ENCODE results near the gene ZBTB39. TPM values are rescaled to one million over a fixed set of nuclear protein-coding genes. Genes with fewer than 3 reads are reported as not detected.
A peak's percentile ranks its signal among the peaks of the same experiment; 100 is the strongest.

ZBTB39 gene
- total and polyA plus RNA-seq, 2 of the 8 experiments (the other 6 are each of a cell fraction or from before 2014, with no cell fraction given): 19.3 to 25.0 TPM

GRCh38 chr12:56991319-56992246 lies 14.8 kb downstream of the ZBTB39 start:
- DNase-seq (ENCODE audit: low read depth in 1 of 2, low spot score in 2 of 2): peak in 1 of 2 experiments; percentile 33
- 83% methylated on average over 8 of the region's 8 CpGs; no CpG with 5 or more reads in 1 of the 2 experiments for WGBS, 2 experiments (ENCODE audit: extremely low coverage in 1 of 2, insufficient coverage in 1 of 2, insufficient read length in 1 of 2, insufficient replicate concordance in 2 of 2, low coverage in 1 of 2, low lambda C conversion rate in 2 of 2, missing lambda C conversion rate in 1 of 2)
- H3K14ac ChIP-seq (ENCODE audit: insufficient read length): no peak overlapping the region
- no peak for FAIRE-seq
- POLR2A ChIA-PET (ENCODE audit: partially characterized antibody): interaction anchor here (0.6 to 1.8 kb wide), 2 partner anchors 9 to 74 kb away, joined by 3 to 5 read pairs; no protein-coding TSS in a partner anchor
- no peak overlapping the region for H2AK5ac ChIP-seq (ENCODE audit: low read depth, low read length)
- H3K4me1 ChIP-seq (replicated peaks in 1 of 4; ENCODE audit: control insufficient read depth in 3 of 4, insufficient read depth in 4 of 4, low read length in 3 of 4): peaks cover 0 to 3% (median under 1%) of the 10 kb centered on the region in 4 experiments; a peak in 2 of 7 replicates
- H3K9ac ChIP-seq (replicated peaks in 1 of 4; ENCODE audit: extremely low read depth in 1 of 4, low read depth in 3 of 4, low read length in 3 of 4): no peak overlapping the region
- H2BK120ac ChIP-seq (replicated peaks; ENCODE audit: low read depth, low read length): no peak overlapping the region
- no peak overlapping the region for H4K8ac ChIP-seq (ENCODE audit: extremely low read depth, insufficient read depth, low read length)
- no peak overlapping the region for H3K4me2 ChIP-seq (ENCODE audit: insufficient read depth in 1 of 2, low read depth in 2 of 2, low read length in 2 of 2)
- H3K36me3 ChIP-seq (ENCODE audit: control insufficient read depth in 2 of 4, insufficient read depth in 4 of 4, low read length in 3 of 4): no peaks in the 10 kb centered on the region
- H3K79me1 ChIP-seq (ENCODE audit: low read depth, low read length): no peaks in the 10 kb centered on the region
- no peak overlapping the region for H3K23ac ChIP-seq (ENCODE audit: insufficient read length)
- no peaks in the 10 kb centered on the region for H3K23me2 ChIP-seq (ENCODE audit: low read depth, low read length)
- no peak overlapping the region for H4K5ac ChIP-seq (ENCODE audit: insufficient read length, low read depth, low read length)
- H4K91ac ChIP-seq (replicated peaks; ENCODE audit: insufficient read length, low read length): no peak overlapping the region
- no peak overlapping the region for H2BK5ac ChIP-seq (ENCODE audit: low read depth, low read length)
- no peaks in the 10 kb centered on the region for H4K20me1 ChIP-seq (replicated peaks in 1 of 2; ENCODE audit: control insufficient read depth in 1 of 2, insufficient read depth in 2 of 2, low read length in 2 of 2)
- H3K18ac ChIP-seq (ENCODE audit: extremely low read depth, low read length): no peak overlapping the region
- H3K56ac ChIP-seq (replicated peaks; ENCODE audit: insufficient read length, low read depth, low read length): no peak overlapping the region
- no peak overlapping the region for H2AFZ ChIP-seq (ENCODE audit: low read length)
- no peak overlapping the region for H3K4ac ChIP-seq (replicated peaks; ENCODE audit: insufficient read length, low read depth, low read length)
- no peaks in the 10 kb centered on the region for H3K9me3 ChIP-seq (ENCODE audit: insufficient read depth in 2 of 2, low read depth in 1 of 2, low read length in 1 of 2)
- H3K79me2 ChIP-seq (ENCODE audit: control insufficient read depth in 1 of 2, insufficient read depth in 2 of 2, low read length in 2 of 2): no peaks in the 10 kb centered on the region
- no peak overlapping the region for H2BK12ac ChIP-seq (ENCODE audit: low read depth, low read length)
- H3K27ac ChIP-seq (ENCODE audit: low read depth, low read length): no peak overlapping the region
- no peak overlapping the region for H3K4me3 ChIP-seq (ENCODE audit: extremely low read depth in 1 of 4, insufficient read depth in 2 of 4, low read depth in 3 of 4, low read length in 4 of 4)
- no peak overlapping the region for H2BK15ac ChIP-seq (ENCODE audit: low read length)
- H3K27me3 ChIP-seq (replicated peaks in 1 of 4; ENCODE audit: control insufficient read depth in 3 of 4, extremely low read depth in 1 of 4, insufficient read depth in 3 of 4, low read length in 3 of 4): no peaks in the 10 kb centered on the region
- H2BK20ac ChIP-seq (ENCODE audit: low read length): no peak overlapping the region
- CTCF ChIA-PET (ENCODE audit: partially characterized antibody): interaction anchor here (0.6 to 5.5 kb wide), 6 partner anchors 11 to 227 kb away, joined by 3 to 59 read pairs (median 5); partner anchors contain the start of gene ZBTB39
- TF ChIP-seq HDAC6 (IDR thresholded peaks at IDR 0.05; ENCODE audit: low read depth, low read length): no peak
- no peak for TF ChIP-seq HDAC2 (IDR thresholded peaks at IDR 0.05; ENCODE audit: borderline replicate concordance in 1 of 2, low read depth in 2 of 2, low read length in 2 of 2)
- TF ChIP-seq CBX5 (IDR thresholded peaks at IDR 0.05; ENCODE audit: low read depth, low read length): no peak
- no peak for TF ChIP-seq CTCF (IDR thresholded peaks at IDR 0.05; ENCODE audit: control extremely low read depth in 1 of 3, insufficient read depth in 1 of 3, low read depth in 1 of 3, low read length in 3 of 3)
- TF ChIP-seq KDM5A (IDR thresholded peaks at IDR 0.05; ENCODE audit: low read length): no peak
- TF ChIP-seq POU5F1 (IDR thresholded peaks at IDR 0.05; ENCODE audit: low read depth, low read length): no peak
- TF ChIP-seq EP300 (IDR thresholded peaks at IDR 0.05; ENCODE audit: borderline replicate concordance in 1 of 2, low read depth in 2 of 2, low read length in 2 of 2): no peak
- TF ChIP-seq MAFK (IDR thresholded peaks at IDR 0.05; ENCODE audit: low read depth, low read length): no peak

Measured in H1 (cell line).